ENCODE measurements around the gene RYR3. TPM values are rescaled to one million over a fixed set of nuclear protein-coding genes. Genes with fewer than 3 reads are reported as not detected.

The RYR3 gene
- total and polyA plus RNA-seq, 9 donors = 11.9 to 48.1 (median 33.2) TPM

DNA sequence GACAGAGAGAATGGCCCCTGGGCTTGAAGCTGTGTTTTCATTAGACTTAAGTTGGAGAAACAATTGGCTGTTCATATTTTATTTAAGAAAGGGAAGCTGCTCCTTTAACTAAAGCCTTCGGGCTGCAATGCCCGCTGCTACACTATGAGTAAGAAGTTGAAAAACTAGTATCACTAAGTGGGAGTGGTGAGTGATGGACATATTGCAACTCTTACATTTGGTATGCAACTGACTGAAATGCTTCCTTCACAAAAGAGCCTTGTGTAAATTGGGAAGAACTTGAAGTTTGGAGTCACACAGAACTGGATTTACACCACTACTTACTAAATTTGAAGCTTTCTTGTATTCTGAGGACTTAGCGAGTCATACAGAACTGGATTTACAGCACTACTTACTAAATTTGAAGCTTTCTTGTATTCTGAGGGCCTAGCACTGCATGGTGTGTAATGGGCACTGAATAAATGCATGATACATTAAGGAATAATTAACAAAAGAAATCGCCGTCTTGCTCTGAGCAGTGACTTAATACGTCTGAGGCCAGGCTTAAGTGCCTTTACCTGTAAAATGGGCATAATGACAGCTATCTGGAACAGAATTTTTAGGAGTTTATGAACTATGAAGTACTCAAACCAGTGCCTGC, 149.5 kb downstream of the RYR3 start:
- no peak overlapping the region for H3K4me3 ChIP-seq (ENCODE audit: low read length)
- H3K27ac ChIP-seq (ENCODE audit: low read length) = no peak overlapping the region
- no peaks in the 10 kb centered on the region for H3K36me3 ChIP-seq (ENCODE audit: control insufficient read depth, insufficient read depth, low read length)
- DNase-seq = no peak
- no peaks in the 10 kb centered on the region for H3K4me1 ChIP-seq (ENCODE audit: control insufficient read depth, insufficient read depth, low read length)
- H3K27me3 ChIP-seq (ENCODE audit: control insufficient read depth, insufficient read depth, low read length) = no peaks in the 10 kb centered on the region
- no peaks in the 10 kb centered on the region for H3K9me3 ChIP-seq (replicated peaks; ENCODE audit: control insufficient read depth, low read depth, low read length)
- 94% methylated on average over 5 of the region's 6 CpGs for WGBS (ENCODE audit: insufficient coverage)

DNA sequence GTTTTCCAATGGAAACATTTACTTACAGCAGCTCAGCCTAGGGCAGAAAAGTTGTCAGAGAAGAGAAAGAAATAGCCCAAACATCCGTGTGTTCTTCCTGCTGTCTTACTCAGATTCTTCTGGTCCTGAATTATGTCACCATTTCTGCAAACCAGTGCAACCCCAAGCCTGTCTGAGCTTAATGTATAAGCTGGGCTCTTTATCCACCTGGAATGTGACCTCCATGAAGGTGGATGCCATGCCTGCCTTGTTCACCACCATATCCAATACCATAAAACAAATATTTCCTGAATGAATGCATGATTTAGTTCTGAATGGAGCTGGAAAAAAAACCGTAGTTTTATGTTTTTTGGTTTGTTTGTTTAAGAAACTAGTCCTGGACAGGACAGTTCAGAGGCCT, 150.9 kb downstream of the RYR3 start:
- no peaks in the 10 kb centered on the region for H3K27me3 ChIP-seq (ENCODE audit: control insufficient read depth, insufficient read depth, low read length)
- no CpG with 5 or more reads among the region's 2 CpGs for WGBS (ENCODE audit: insufficient coverage)
- no peak overlapping the region for H3K4me3 ChIP-seq (ENCODE audit: low read length)
- no peaks in the 10 kb centered on the region for H3K36me3 ChIP-seq (ENCODE audit: control insufficient read depth, insufficient read depth, low read length)
- DNase-seq = no peak
- H3K27ac ChIP-seq (ENCODE audit: low read length) = no peak overlapping the region
- no peaks in the 10 kb centered on the region for H3K9me3 ChIP-seq (replicated peaks; ENCODE audit: control insufficient read depth, low read depth, low read length)
- H3K4me1 ChIP-seq (ENCODE audit: control insufficient read depth, insufficient read depth, low read length) = no peaks in the 10 kb centered on the region

DNA sequence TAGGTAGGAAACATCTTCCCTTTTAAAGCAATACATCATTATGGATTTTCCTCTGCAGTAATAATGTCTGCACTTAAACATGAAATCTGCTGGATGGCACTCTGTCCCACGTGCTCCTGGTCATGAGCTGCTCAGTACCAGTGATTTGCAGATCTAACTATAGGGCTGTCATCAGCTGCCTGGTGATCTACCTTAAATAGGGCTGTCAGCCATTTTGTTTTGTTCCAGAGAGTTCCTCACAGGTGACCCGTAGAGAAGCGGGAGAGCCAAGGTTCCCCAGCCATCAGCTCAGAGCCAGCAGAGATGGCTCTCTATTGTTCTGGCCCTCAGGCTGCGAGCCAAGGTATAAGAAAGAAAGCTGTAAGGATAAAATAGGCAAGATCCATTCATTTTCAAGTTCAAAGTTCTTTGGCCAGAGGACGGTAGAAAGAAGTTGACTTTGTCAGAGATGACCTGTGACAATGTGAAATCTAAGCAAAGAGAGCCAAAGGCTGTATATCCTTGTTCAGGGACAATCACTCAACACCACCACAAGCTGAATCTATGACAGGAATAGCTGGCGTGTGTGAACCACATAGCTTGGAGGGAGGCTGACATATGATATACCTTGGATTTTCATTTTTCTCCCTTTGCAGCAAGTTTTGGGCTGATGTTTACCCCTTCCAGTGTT, 156.5 kb downstream of the RYR3 start:
- Histone ChIP-seq H3K4me3 (ENCODE audit: low read length) (no peak overlapping the region), H3K27ac (ENCODE audit: low read length) (peak overlapping the region; percentile 59)
- no peak for DNase-seq

DNA sequence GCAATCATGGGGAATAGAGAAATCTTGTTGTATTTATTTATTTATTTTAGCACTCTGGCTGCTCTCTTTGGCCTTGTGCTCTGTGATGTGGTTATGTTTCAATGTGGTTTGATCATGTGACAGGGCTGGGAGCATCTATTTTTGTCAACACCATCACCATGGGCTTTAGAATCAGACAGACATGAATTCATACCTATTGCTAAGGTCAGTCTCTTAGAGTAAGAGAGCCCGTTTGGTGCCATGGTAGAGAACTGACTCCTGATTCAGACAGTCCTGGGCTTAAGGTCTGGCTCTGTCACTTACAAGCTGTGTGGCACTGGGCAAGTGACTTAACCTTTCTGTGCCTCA, 157.0 kb downstream of the RYR3 start:
- no peaks in the 10 kb centered on the region for H3K36me3 ChIP-seq (ENCODE audit: control insufficient read depth, insufficient read depth, low read length)
- H3K27me3 ChIP-seq (ENCODE audit: control insufficient read depth, insufficient read depth, low read length) = no peaks in the 10 kb centered on the region
- no CpG with 5 or more reads among the region's 1 CpG for WGBS (ENCODE audit: insufficient coverage)
- peak; percentile 15 for DNase-seq
- peak overlapping the region; percentile 59 for H3K27ac ChIP-seq (ENCODE audit: low read length)
- no peak overlapping the region for H3K4me3 ChIP-seq (ENCODE audit: low read length)
- peaks cover 2% of the 10 kb centered on the region for H3K4me1 ChIP-seq (ENCODE audit: control insufficient read depth, insufficient read depth, low read length)
- no peaks in the 10 kb centered on the region for H3K9me3 ChIP-seq (replicated peaks; ENCODE audit: control insufficient read depth, low read depth, low read length)

More for the DNA sequence above, 156.5 kb downstream of the RYR3 start:
- Histone ChIP-seq H3K4me1 (ENCODE audit: control insufficient read depth, insufficient read depth, low read length) (peaks cover 2% of the 10 kb centered on the region), H3K27me3 (ENCODE audit: control insufficient read depth, insufficient read depth, low read length) (no peaks in the 10 kb centered on the region), H3K9me3 (replicated peaks; ENCODE audit: control insufficient read depth, low read depth, low read length) (no peaks in the 10 kb centered on the region), H3K36me3 (ENCODE audit: control insufficient read depth, insufficient read depth, low read length) (no peaks in the 10 kb centered on the region)
- 84% methylated on average over 3 of the region's 6 CpGs for WGBS (ENCODE audit: insufficient coverage)

DNA sequence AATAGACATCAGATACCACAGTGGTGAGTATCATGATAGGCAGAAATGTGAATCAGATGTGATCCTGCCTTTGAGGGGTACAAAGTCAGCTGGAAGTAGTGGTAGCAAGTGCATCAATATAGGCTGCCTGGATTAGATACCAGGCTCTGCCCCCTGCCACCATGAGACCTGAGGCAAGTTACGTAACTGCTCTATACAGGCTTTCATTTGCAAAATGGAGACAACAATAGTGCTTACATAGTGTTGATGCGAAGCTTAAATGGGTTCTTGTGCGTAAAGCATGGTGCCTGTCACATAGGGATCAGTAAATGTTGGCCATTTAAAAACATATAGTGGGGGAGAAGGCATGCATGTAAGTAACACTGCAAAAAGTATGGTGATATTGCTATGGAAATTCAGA, 158.0 kb downstream of the RYR3 start:
- Histone ChIP-seq H3K27ac (ENCODE audit: low read length) (no peak overlapping the region), H3K9me3 (replicated peaks; ENCODE audit: control insufficient read depth, low read depth, low read length) (no peaks in the 10 kb centered on the region), H3K36me3 (ENCODE audit: control insufficient read depth, insufficient read depth, low read length) (peaks cover 3% of the 10 kb centered on the region), H3K4me3 (ENCODE audit: low read length) (no peak overlapping the region), H3K27me3 (ENCODE audit: control insufficient read depth, insufficient read depth, low read length) (no peaks in the 10 kb centered on the region), H3K4me1 (ENCODE audit: control insufficient read depth, insufficient read depth, low read length) (peaks cover 2% of the 10 kb centered on the region)
- WGBS (ENCODE audit: insufficient coverage) = 89% methylated on average over 3 of the region's 3 CpGs
- no peak for DNase-seq

DNA sequence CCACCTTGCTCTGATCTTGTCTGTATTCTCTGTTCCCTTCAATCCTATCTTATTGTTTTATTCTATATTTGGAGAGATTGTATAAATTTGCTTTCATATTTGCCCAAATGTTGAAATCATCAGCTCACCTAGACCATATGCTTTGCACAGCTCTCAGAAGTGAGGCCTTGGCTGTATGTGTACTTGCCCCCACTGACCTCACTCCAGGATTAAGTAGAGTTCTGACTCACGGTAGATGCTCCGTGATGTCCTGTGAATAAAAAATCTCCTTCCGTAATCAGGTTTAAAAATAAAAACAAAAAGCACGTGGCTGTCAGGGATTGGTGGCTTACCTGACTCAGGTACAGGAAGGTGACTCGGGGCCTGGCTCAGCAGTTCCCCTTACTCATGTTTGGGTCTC, 162.2 kb downstream of the RYR3 start:
- Histone ChIP-seq H3K27me3 (ENCODE audit: control insufficient read depth, insufficient read depth, low read length) (no peaks in the 10 kb centered on the region), H3K27ac (ENCODE audit: low read length) (no peak overlapping the region), H3K4me1 (ENCODE audit: control insufficient read depth, insufficient read depth, low read length) (no peaks in the 10 kb centered on the region), H3K36me3 (ENCODE audit: control insufficient read depth, insufficient read depth, low read length) (peaks cover 7% of the 10 kb centered on the region), H3K9me3 (replicated peaks; ENCODE audit: control insufficient read depth, low read depth, low read length) (no peaks in the 10 kb centered on the region), H3K4me3 (ENCODE audit: low read length) (no peak overlapping the region)
- no peak for DNase-seq
- 94% methylated on average over 3 of the region's 5 CpGs for WGBS (ENCODE audit: insufficient coverage)

DNA sequence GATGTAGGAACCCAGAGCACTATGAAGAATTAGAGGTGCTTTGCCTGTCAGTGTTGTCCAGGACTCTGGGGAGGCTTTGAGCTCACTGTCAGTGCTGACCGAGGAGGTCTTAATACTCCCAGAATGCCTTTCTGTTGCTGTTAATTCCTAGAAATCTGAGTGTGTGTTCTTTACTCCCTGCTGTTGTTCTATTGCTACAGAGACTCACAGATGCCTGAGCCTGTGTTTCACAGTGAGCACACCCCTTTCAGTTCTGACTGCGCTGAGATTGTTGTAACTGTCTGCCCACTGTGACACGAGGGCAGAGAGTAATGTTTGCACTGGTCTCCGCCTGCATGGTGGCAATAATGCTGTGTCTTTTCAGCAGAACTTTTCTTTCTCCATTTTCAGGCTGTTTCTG, 162.9 kb downstream of the RYR3 start:
- H3K9me3 ChIP-seq (replicated peaks; ENCODE audit: control insufficient read depth, low read depth, low read length) = no peaks in the 10 kb centered on the region
- 100% methylated on average over 2 of the region's 4 CpGs for WGBS (ENCODE audit: insufficient coverage)
- H3K27me3 ChIP-seq (ENCODE audit: control insufficient read depth, insufficient read depth, low read length) = no peaks in the 10 kb centered on the region
- peaks cover 7% of the 10 kb centered on the region for H3K36me3 ChIP-seq (ENCODE audit: control insufficient read depth, insufficient read depth, low read length)
- no peaks in the 10 kb centered on the region for H3K4me1 ChIP-seq (ENCODE audit: control insufficient read depth, insufficient read depth, low read length)
- DNase-seq = no peak
- no peak overlapping the region for H3K27ac ChIP-seq (ENCODE audit: low read length)
- H3K4me3 ChIP-seq (ENCODE audit: low read length) = no peak overlapping the region

DNA sequence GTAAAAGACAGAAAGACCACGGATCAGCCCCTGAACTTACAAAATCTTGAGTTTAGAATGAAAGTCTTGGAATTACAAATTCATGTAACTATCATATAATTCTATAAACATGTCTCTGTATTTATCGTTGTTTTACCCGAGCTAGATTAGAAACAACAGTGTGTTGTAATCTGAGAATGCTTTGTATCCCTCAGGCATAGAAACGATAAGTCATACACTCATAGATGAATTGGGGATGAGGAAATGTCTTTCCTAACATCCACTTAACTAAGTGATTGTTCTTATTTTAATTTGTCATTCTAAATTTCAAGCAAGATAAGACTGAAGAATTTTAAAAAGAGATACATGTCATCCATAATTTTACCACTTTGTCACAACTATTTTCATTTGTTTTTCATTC, 165.3 kb downstream of the RYR3 start:
- WGBS (ENCODE audit: insufficient coverage) = no CpG with 5 or more reads among the region's 4 CpGs
- no peak overlapping the region for H3K27ac ChIP-seq (ENCODE audit: low read length)
- H3K4me1 ChIP-seq (ENCODE audit: control insufficient read depth, insufficient read depth, low read length) = no peaks in the 10 kb centered on the region

DNA sequence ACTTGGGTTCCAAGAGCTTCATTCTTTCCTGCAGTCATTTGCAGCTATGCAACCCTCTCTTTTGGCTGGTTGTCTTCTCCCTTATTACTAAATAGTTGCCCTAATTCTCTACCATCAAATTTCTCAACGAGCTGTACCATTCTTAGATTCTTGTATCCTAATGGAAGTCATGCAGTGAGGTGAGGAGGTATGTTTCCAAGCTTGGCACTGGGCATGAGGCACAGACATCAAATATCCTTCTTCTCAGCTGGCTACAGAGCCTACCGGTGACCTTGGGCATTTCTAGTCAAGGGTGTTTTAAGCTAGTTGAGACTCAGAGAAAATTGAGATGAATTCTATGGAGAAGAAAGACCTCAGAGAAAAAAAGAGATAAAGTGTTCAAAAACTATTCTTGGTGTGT, 166.1 kb downstream of the RYR3 start:
- no peak overlapping the region for H3K27ac ChIP-seq (ENCODE audit: low read length)
- no peaks in the 10 kb centered on the region for H3K9me3 ChIP-seq (replicated peaks; ENCODE audit: control insufficient read depth, low read depth, low read length)
- H3K27me3 ChIP-seq (ENCODE audit: control insufficient read depth, insufficient read depth, low read length) = no peaks in the 10 kb centered on the region
- peaks cover 7% of the 10 kb centered on the region for H3K36me3 ChIP-seq (ENCODE audit: control insufficient read depth, insufficient read depth, low read length)
- no peak overlapping the region for H3K4me3 ChIP-seq (ENCODE audit: low read length)
- no peaks in the 10 kb centered on the region for H3K4me1 ChIP-seq (ENCODE audit: control insufficient read depth, insufficient read depth, low read length)
- WGBS (ENCODE audit: insufficient coverage) = no CpG with 5 or more reads among the region's 2 CpGs
- no peak for DNase-seq

More for the DNA sequence above, 165.3 kb downstream of the RYR3 start:
- no peaks in the 10 kb centered on the region for H3K9me3 ChIP-seq (replicated peaks; ENCODE audit: control insufficient read depth, low read depth, low read length)
- H3K4me3 ChIP-seq (ENCODE audit: low read length) = no peak overlapping the region
- DNase-seq = no peak
- H3K36me3 ChIP-seq (ENCODE audit: control insufficient read depth, insufficient read depth, low read length) = peaks cover 7% of the 10 kb centered on the region
- H3K27me3 ChIP-seq (ENCODE audit: control insufficient read depth, insufficient read depth, low read length) = no peaks in the 10 kb centered on the region

DNA sequence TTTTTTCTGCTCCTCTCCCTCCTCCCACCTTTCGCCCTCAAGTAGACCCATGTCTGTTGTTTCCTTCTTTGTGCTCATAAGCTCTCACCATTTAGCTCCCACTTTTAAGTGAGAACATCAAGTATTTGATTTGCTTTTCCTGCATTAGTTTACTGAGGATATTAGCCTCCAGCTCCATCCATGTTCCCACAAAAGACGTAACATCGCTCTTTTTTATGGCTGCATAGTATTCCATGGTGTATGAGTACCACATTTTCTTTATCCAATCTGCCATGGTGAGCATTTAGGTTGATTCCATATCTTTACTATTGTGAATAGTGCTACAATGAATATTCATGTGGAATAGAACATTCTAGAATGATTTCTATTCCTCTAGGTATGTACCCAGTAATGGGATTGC, 178.6 kb downstream of the RYR3 start:
- Histone ChIP-seq H3K4me1 (ENCODE audit: control insufficient read depth, insufficient read depth, low read length) (no peaks in the 10 kb centered on the region), H3K4me3 (ENCODE audit: low read length) (no peak overlapping the region), H3K9me3 (replicated peaks; ENCODE audit: control insufficient read depth, low read depth, low read length) (no peaks in the 10 kb centered on the region), H3K36me3 (ENCODE audit: control insufficient read depth, insufficient read depth, low read length) (no peaks in the 10 kb centered on the region), H3K27ac (ENCODE audit: low read length) (no peak overlapping the region), H3K27me3 (ENCODE audit: control insufficient read depth, insufficient read depth, low read length) (no peaks in the 10 kb centered on the region)
- 100% methylated on average over 1 of the region's 3 CpGs for WGBS (ENCODE audit: insufficient coverage)
- no peak for DNase-seq
